ENCODE results near the gene MAGI2. TPM values are rescaled to one million over a fixed set of nuclear protein-coding genes. Genes with fewer than 3 reads are reported as not detected.
A peak's percentile ranks its signal among the peaks of the same experiment; 100 is the strongest.

MAGI2 gene
- total and polyA plus RNA-seq, 2 experiments from 2014 or later, result 10.4 to 26.4 TPM

DNA sequence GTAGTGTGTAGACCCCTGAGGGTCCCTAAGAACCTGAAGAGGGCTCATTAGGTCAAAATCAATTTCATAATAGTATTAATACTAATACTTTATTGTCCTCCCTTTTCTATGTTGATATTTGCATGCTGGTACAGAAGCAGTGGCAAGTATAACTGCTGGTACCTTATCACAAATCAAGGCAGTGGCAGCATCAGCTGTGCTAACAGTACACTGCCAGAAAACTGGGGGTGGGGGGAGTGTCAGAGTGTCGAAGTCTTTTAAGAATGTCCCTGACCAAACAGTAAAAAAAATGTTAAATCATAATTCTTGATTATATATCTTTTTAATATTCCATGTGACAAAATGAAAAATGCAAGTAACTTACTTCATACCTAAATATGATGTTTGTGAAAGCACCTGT, 716.9 kb downstream of the MAGI2 start (continued):
- TF ChIP-seq ZNF462 (CRISPR knock-in tag; IDR thresholded peaks at IDR 0.05) (no peak), ETS1 (IDR thresholded peaks at IDR 0.05) (no peak), STAT1 (IDR thresholded peaks at IDR 0.05; ENCODE audit: unreplicated experiment) (no peak), CREB1 (CRISPR knock-in tag; IDR thresholded peaks at IDR 0.05; ENCODE audit: low read depth) (no peak)

DNA sequence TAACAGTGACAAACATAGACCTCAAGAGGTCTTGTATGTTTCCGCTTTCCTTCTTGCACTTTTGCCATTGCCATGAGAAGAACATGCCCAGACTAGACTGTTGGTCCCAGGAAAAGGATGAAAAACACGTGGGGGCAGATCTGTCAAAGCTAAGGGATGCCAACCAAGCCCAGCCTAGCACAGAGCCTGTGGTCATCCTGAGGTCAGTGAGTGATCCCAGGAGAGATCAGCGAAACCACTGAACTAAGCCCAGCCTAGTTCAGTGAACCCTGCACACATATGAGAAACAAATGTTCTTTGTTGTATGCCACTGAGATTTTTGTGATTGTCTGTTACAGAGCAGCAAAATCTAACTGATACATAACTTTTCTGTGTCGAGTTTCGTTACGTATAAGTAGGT, 718.8 kb downstream of the MAGI2 start:
- H3K9me2 ChIP-seq (ENCODE audit: insufficient read depth), result no peaks in the 10 kb centered on the region
- H3K4me1 ChIP-seq (ENCODE audit: insufficient read depth), result no peaks in the 10 kb centered on the region; the same call in 1 of the 2 replicates
- DNase-seq (ENCODE audit: low spot score), result no peak
- Mint-ChIP-seq H3K36me3 (ENCODE audit: low read depth) (no peaks in the 10 kb centered on the region), H3K27me3 (ENCODE audit: insufficient read depth, low read depth, poor library complexity) (peaks cover 3% of the 10 kb centered on the region), H3K4me3 (no peak overlapping the region), H3K27ac (peak overlapping the region; percentile 8; the same call in 1 of the 2 replicates), H3K4me1 (peaks cover 14% of the 10 kb centered on the region; the same call in 2 of the 3 replicates), H3K9me3 (no peaks in the 10 kb centered on the region)
- H3K4me2 ChIP-seq, result no peak overlapping the region
- H4K20me1 ChIP-seq (replicated peaks; ENCODE audit: insufficient read depth), result 0 out of 2 replicates have a peak, but pooled peaks cover 2% of the 10 kb centered on the region
- no peak overlapping the region for H3K4me3 ChIP-seq
- peaks cover 25% of the 10 kb centered on the region for H3K79me2 ChIP-seq (replicated peaks; ENCODE audit: insufficient read depth)
- no peaks in the 10 kb centered on the region for H3F3A ChIP-seq (replicated peaks; ENCODE audit: low read depth)
- no peaks in the 10 kb centered on the region for H3K27me3 ChIP-seq (ENCODE audit: insufficient read depth)
- ATAC-seq, result peak; percentile 40; the same call in 2 of the 3 replicates
- H3K27ac ChIP-seq (ENCODE audit: low read depth), result no peak overlapping the region
- no peaks in the 10 kb centered on the region for H3K36me3 ChIP-seq (ENCODE audit: insufficient read depth)
- H2AFZ ChIP-seq, result no peak overlapping the region
- no peak for TF ChIP-seq ZNF114 (CRISPR knock-in tag; IDR thresholded peaks at IDR 0.05)
- TF ChIP-seq JUNB (IDR thresholded peaks at IDR 0.05; ENCODE audit: unreplicated experiment), result no peak
- TF ChIP-seq, protein P1, sequence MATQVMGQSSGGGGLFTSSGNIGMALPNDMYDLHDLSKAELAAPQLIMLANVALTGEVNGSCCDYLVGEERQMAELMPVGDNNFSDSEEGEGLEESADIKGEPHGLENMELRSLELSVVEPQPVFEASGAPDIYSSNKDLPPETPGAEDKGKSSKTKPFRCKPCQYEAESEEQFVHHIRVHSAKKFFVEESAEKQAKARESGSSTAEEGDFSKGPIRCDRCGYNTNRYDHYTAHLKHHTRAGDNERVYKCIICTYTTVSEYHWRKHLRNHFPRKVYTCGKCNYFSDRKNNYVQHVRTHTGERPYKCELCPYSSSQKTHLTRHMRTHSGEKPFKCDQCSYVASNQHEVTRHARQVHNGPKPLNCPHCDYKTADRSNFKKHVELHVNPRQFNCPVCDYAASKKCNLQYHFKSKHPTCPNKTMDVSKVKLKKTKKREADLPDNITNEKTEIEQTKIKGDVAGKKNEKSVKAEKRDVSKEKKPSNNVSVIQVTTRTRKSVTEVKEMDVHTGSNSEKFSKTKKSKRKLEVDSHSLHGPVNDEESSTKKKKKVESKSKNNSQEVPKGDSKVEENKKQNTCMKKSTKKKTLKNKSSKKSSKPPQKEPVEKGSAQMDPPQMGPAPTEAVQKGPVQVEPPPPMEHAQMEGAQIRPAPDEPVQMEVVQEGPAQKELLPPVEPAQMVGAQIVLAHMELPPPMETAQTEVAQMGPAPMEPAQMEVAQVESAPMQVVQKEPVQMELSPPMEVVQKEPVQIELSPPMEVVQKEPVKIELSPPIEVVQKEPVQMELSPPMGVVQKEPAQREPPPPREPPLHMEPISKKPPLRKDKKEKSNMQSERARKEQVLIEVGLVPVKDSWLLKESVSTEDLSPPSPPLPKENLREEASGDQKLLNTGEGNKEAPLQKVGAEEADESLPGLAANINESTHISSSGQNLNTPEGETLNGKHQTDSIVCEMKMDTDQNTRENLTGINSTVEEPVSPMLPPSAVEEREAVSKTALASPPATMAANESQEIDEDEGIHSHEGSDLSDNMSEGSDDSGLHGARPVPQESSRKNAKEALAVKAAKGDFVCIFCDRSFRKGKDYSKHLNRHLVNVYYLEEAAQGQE (IDR thresholded peaks at IDR 0.05; ENCODE audit: unreplicated experiment), result no peak
- TF ChIP-seq, protein P2, sequence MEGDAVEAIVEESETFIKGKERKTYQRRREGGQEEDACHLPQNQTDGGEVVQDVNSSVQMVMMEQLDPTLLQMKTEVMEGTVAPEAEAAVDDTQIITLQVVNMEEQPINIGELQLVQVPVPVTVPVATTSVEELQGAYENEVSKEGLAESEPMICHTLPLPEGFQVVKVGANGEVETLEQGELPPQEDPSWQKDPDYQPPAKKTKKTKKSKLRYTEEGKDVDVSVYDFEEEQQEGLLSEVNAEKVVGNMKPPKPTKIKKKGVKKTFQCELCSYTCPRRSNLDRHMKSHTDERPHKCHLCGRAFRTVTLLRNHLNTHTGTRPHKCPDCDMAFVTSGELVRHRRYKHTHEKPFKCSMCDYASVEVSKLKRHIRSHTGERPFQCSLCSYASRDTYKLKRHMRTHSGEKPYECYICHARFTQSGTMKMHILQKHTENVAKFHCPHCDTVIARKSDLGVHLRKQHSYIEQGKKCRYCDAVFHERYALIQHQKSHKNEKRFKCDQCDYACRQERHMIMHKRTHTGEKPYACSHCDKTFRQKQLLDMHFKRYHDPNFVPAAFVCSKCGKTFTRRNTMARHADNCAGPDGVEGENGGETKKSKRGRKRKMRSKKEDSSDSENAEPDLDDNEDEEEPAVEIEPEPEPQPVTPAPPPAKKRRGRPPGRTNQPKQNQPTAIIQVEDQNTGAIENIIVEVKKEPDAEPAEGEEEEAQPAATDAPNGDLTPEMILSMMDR (conservative IDR thresholded peaks at IDR 0.05; ENCODE audit: low read depth in 2 of 2), result no peak
- TF ChIP-seq EZH2phosphoT487 (IDR thresholded peaks at IDR 0.05; ENCODE audit: unreplicated experiment), result no peak
- no peak for TF ChIP-seq CREB1 (CRISPR knock-in tag; IDR thresholded peaks at IDR 0.05; ENCODE audit: low read depth)
- no peak for TF ChIP-seq STAT1 (IDR thresholded peaks at IDR 0.05; ENCODE audit: unreplicated experiment)
- no peak for TF ChIP-seq ZNF331 (CRISPR knock-in tag; IDR thresholded peaks at IDR 0.05; ENCODE audit: low read depth)
- no peak for TF ChIP-seq POLR2AphosphoS5 (IDR thresholded peaks at IDR 0.05; ENCODE audit: low read depth)
- TF ChIP-seq EZH2 (IDR thresholded peaks at IDR 0.05; ENCODE audit: low read depth, unreplicated experiment), result no peak
- TF ChIP-seq NANOG (IDR thresholded peaks at IDR 0.05; ENCODE audit: borderline replicate concordance), result no peak
